ENCODE data around the gene TOM1. TPM values are rescaled to one million over a fixed set of nuclear protein-coding genes. Genes with fewer than 3 reads are reported as not detected.
A peak's percentile ranks its signal among the peaks of the same experiment; 100 is the strongest.

TOM1 gene
- total and polyA plus RNA-seq, 2 of the 13 experiments (the other 11 are each of a cell fraction or from before 2014, with no cell fraction given), result 30.8 to 87.3 TPM

DNA sequence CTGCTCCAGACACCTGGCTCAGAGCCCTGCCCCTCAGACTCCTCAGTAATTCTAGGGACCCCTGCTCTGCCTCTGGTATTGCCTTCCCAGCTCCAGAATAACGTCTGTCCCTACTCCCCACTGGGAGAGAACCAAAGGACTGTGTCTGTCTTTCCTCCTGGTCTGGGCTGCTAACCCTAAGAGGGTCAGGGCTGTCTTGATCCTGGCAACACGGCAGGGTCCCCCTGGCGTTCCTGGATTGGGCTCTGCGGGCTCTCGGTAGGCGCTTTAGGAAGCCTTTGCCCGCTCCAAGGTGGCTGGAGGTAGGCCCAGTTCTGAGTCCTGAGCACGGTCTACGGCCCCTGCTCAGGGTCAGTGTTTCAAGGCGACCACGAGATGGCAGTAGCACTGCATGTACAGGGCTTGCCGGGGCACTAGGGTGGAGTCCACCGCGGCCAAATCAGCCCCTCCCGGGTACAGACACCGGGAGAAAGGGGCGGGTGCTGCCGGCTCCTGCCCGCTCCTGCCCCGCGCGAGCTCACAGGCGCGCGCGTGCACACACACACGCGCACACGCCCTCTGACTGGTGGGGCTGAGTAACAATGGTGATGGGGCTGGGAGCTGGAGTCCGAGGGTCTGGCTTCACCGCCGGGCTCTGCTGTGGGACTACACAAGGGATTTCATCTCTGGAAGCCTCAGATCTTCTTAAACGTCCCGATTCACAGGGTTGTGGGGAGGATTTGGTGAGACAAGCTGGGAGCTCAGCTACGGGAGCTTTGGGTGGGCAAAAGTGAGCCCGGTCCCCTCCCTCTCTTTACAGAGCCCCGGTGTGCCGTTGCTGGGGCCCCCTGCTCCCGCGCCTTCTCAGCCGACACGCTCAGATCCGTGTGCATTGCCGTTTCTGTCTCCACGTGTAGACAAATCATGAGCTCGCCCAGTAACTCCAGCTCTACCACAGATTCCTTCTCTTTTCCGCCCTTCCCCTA, 51.1 kb downstream of the TOM1 start (continued):
- TF ChIP-seq SNAI1 (CRISPR knock-in tag; IDR thresholded peaks at IDR 0.05; ENCODE audit: borderline replicate concordance), result no peak
- no peak for TF ChIP-seq TEAD2 (CRISPR knock-in tag; IDR thresholded peaks at IDR 0.05)
- TF ChIP-seq, protein P1, sequence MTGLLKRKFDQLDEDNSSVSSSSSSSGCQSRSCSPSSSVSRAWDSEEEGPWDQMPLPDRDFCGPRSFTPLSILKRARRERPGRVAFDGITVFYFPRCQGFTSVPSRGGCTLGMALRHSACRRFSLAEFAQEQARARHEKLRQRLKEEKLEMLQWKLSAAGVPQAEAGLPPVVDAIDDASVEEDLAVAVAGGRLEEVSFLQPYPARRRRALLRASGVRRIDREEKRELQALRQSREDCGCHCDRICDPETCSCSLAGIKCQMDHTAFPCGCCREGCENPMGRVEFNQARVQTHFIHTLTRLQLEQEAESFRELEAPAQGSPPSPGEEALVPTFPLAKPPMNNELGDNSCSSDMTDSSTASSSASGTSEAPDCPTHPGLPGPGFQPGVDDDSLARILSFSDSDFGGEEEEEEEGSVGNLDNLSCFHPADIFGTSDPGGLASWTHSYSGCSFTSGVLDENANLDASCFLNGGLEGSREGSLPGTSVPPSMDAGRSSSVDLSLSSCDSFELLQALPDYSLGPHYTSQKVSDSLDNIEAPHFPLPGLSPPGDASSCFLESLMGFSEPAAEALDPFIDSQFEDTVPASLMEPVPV (CRISPR knock-in tag; IDR thresholded peaks at IDR 0.05), result peak; percentile 32; the same call in 1 of the 2 replicates
- no peak for TF ChIP-seq KMT2A (CRISPR knock-in tag; IDR thresholded peaks at IDR 0.05)
- peak; percentile 64; the same call in 1 of the 2 replicates for TF ChIP-seq TARDBP (CRISPR knock-in tag; IDR thresholded peaks at IDR 0.05)
- TF ChIP-seq, protein P2, sequence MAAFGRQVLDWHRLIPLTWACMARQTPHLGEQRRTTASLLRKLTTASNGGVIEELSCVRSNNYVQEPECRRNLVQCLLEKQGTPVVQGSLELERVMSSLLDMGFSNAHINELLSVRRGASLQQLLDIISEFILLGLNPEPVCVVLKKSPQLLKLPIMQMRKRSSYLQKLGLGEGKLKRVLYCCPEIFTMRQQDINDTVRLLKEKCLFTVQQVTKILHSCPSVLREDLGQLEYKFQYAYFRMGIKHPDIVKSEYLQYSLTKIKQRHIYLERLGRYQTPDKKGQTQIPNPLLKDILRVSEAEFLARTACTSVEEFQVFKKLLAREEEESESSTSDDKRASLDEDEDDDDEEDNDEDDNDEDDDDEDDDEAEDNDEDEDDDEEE (CRISPR knock-in tag; IDR thresholded peaks at IDR 0.05), result 0 out of 2 replicates have a peak, but pooled peaks have one; percentile 71
- TF ChIP-seq, protein P3, sequence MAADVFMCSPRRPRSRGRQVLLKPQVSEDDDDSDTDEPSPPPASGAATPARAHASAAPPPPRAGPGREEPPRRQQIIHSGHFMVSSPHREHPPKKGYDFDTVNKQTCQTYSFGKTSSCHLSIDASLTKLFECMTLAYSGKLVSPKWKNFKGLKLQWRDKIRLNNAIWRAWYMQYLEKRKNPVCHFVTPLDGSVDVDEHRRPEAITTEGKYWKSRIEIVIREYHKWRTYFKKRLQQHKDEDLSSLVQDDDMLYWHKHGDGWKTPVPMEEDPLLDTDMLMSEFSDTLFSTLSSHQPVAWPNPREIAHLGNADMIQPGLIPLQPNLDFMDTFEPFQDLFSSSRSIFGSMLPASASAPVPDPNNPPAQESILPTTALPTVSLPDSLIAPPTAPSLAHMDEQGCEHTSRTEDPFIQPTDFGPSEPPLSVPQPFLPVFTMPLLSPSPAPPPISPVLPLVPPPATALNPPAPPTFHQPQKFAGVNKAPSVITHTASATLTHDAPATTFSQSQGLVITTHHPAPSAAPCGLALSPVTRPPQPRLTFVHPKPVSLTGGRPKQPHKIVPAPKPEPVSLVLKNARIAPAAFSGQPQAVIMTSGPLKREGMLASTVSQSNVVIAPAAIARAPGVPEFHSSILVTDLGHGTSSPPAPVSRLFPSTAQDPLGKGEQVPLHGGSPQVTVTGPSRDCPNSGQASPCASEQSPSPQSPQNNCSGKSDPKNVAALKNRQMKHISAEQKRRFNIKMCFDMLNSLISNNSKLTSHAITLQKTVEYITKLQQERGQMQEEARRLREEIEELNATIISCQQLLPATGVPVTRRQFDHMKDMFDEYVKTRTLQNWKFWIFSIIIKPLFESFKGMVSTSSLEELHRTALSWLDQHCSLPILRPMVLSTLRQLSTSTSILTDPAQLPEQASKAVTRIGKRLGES (CRISPR knock-in tag; IDR thresholded peaks at IDR 0.05; ENCODE audit: borderline replicate concordance), result no peak
- no peak for TF ChIP-seq MBD4 (IDR thresholded peaks at IDR 0.05; ENCODE audit: borderline replicate concordance, low read length)
- TF ChIP-seq, protein P4, sequence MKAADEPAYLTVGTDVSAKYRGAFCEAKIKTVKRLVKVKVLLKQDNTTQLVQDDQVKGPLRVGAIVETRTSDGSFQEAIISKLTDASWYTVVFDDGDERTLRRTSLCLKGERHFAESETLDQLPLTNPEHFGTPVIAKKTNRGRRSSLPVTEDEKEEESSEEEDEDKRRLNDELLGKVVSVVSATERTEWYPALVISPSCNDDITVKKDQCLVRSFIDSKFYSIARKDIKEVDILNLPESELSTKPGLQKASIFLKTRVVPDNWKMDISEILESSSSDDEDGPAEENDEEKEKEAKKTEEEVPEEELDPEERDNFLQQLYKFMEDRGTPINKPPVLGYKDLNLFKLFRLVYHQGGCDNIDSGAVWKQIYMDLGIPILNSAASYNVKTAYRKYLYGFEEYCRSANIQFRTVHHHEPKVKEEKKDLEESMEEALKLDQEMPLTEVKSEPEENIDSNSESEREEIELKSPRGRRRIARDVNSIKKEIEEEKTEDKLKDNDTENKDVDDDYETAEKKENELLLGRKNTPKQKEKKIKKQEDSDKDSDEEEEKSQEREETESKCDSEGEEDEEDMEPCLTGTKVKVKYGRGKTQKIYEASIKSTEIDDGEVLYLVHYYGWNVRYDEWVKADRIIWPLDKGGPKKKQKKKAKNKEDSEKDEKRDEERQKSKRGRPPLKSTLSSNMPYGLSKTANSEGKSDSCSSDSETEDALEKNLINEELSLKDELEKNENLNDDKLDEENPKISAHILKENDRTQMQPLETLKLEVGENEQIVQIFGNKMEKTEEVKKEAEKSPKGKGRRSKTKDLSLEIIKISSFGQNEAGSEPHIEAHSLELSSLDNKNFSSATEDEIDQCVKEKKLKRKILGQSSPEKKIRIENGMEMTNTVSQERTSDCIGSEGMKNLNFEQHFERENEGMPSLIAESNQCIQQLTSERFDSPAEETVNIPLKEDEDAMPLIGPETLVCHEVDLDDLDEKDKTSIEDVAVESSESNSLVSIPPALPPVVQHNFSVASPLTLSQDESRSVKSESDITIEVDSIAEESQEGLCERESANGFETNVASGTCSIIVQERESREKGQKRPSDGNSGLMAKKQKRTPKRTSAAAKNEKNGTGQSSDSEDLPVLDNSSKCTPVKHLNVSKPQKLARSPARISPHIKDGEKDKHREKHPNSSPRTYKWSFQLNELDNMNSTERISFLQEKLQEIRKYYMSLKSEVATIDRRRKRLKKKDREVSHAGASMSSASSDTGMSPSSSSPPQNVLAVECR (CRISPR knock-in tag; IDR thresholded peaks at IDR 0.05; ENCODE audit: borderline replicate concordance), result peak; percentile 68; the same call in 1 of the 2 replicates
- no peak for TF ChIP-seq ZNF788 (CRISPR knock-in tag; IDR thresholded peaks at IDR 0.05; ENCODE audit: borderline replicate concordance)
- peak; percentile 79 for TF ChIP-seq JARID2 (CRISPR knock-in tag; IDR thresholded peaks at IDR 0.05; ENCODE audit: insufficient replicate concordance)
- TF ChIP-seq KLF12 (CRISPR knock-in tag; IDR thresholded peaks at IDR 0.05; ENCODE audit: borderline replicate concordance), result peak; percentile 83; the same call in 1 of the 2 replicates
- TF ChIP-seq, protein P5, sequence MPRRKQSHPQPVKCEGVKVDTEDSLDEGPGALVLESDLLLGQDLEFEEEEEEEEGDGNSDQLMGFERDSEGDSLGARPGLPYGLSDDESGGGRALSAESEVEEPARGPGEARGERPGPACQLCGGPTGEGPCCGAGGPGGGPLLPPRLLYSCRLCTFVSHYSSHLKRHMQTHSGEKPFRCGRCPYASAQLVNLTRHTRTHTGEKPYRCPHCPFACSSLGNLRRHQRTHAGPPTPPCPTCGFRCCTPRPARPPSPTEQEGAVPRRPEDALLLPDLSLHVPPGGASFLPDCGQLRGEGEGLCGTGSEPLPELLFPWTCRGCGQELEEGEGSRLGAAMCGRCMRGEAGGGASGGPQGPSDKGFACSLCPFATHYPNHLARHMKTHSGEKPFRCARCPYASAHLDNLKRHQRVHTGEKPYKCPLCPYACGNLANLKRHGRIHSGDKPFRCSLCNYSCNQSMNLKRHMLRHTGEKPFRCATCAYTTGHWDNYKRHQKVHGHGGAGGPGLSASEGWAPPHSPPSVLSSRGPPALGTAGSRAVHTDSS (CRISPR knock-in tag; conservative IDR thresholded peaks at IDR 0.05), result no peak
- TF ChIP-seq KLF16 (CRISPR knock-in tag; IDR thresholded peaks at IDR 0.05), result peak in 1 of 2 experiments; percentile 75; a peak in 1 of 4 replicates
